ENCODE data around the gene TM4SF5. TPM values are rescaled to one million over a fixed set of nuclear protein-coding genes. Genes with fewer than 3 reads are reported as not detected.

TM4SF5 gene
- total and polyA plus RNA-seq, 2 experiments from 2014 or later = not detected

GRCh38 chr17:4741544-4741943 is 30.1 kb upstream of the TM4SF5 start:
- 96 to 98% methylated on average over 8 of the region's 8 CpGs for WGBS, 2 experiments (ENCODE audit: low coverage in 1 of 2, low lambda C conversion rate in 2 of 2, missing lambda C conversion rate in 2 of 2)
- no peak for TF ChIP-seq EZH2phosphoT487 (IDR thresholded peaks at IDR 0.05; ENCODE audit: insufficient read depth, low read depth)
- TF ChIP-seq EZH2 (IDR thresholded peaks at IDR 0.05; ENCODE audit: insufficient read depth, poor library complexity, severe bottlenecking) = no peak
- Histone ChIP-seq H3K9me2 (ENCODE audit: insufficient read depth) (no peaks in the 10 kb centered on the region), H3K9ac (no peak overlapping the region), H3K4me3 (no peak overlapping the region), H3K79me2 (ENCODE audit: insufficient read depth) (no peaks in the 10 kb centered on the region), H3K27ac (no peak overlapping the region), H3K4me2 (ENCODE audit: unreplicated experiment) (no peak overlapping the region), H2AFZ (no peak overlapping the region), H3K4me1 (ENCODE audit: insufficient read depth) (no peaks in the 10 kb centered on the region), H4K20me1 (ENCODE audit: insufficient read depth) (no peaks in the 10 kb centered on the region), H3K36me3 (ENCODE audit: low read depth) (no peaks in the 10 kb centered on the region), H3F3A (ENCODE audit: insufficient read depth) (no peaks in the 10 kb centered on the region), H3K9me3 (ENCODE audit: low read depth) (no peaks in the 10 kb centered on the region), H3K27me3 (replicated peaks; ENCODE audit: insufficient read depth) (peaks cover 6% of the 10 kb centered on the region; the same call in 1 of the 2 replicates)
- in situ Hi-C loops (cut with MboI) = no loop called here
- no peak for DNase-seq

- no peaks in the 10 kb centered on the region for H3K9me3 ChIP-seq (ENCODE audit: low read depth)
- H3K4me1 ChIP-seq (ENCODE audit: insufficient read depth) = no peaks in the 10 kb centered on the region
- no peak overlapping the region for H3K4me2 ChIP-seq (ENCODE audit: unreplicated experiment)
- no peak for DNase-seq
- no peak overlapping the region for H3K27ac ChIP-seq
- no peak overlapping the region for H3K4me3 ChIP-seq
- H3K9ac ChIP-seq = no peak overlapping the region
- H3F3A ChIP-seq (ENCODE audit: insufficient read depth) = no peaks in the 10 kb centered on the region
- in situ Hi-C loops (cut with MboI) = no loop called here
- TF ChIP-seq EZH2 (IDR thresholded peaks at IDR 0.05; ENCODE audit: insufficient read depth, poor library complexity, severe bottlenecking) = no peak
- no peak for TF ChIP-seq EZH2phosphoT487 (IDR thresholded peaks at IDR 0.05; ENCODE audit: insufficient read depth, low read depth)
- no peaks in the 10 kb centered on the region for H4K20me1 ChIP-seq (ENCODE audit: insufficient read depth)
- no peaks in the 10 kb centered on the region for H3K79me2 ChIP-seq (ENCODE audit: insufficient read depth)
- no peaks in the 10 kb centered on the region for H3K9me2 ChIP-seq (ENCODE audit: insufficient read depth)
- H3K36me3 ChIP-seq (ENCODE audit: low read depth) = no peaks in the 10 kb centered on the region
- WGBS, 2 experiments (ENCODE audit: low coverage in 1 of 2, low lambda C conversion rate in 2 of 2, missing lambda C conversion rate in 2 of 2) = 92 to 95% methylated on average over 9 of the region's 9 CpGs
- H2AFZ ChIP-seq = no peak overlapping the region
- peaks cover 6% of the 10 kb centered on the region; the same call in 1 of the 2 replicates for H3K27me3 ChIP-seq (replicated peaks; ENCODE audit: insufficient read depth)
These were observed 29.6 kb upstream of the TM4SF5 start for GRCh38 chr17:4742133-4742532.

GRCh38 chr17:4742629-4743028 is 29.1 kb upstream of the TM4SF5 start:
- Histone ChIP-seq H3F3A (ENCODE audit: insufficient read depth) (no peaks in the 10 kb centered on the region), H4K20me1 (ENCODE audit: insufficient read depth) (no peaks in the 10 kb centered on the region), H3K36me3 (ENCODE audit: low read depth) (no peaks in the 10 kb centered on the region), H3K9me3 (ENCODE audit: low read depth) (no peaks in the 10 kb centered on the region), H3K4me1 (ENCODE audit: insufficient read depth) (no peaks in the 10 kb centered on the region), H3K9me2 (ENCODE audit: insufficient read depth) (no peaks in the 10 kb centered on the region), H3K79me2 (ENCODE audit: insufficient read depth) (no peaks in the 10 kb centered on the region), H3K27me3 (replicated peaks; ENCODE audit: insufficient read depth) (peaks cover 6% of the 10 kb centered on the region; the same call in 1 of the 2 replicates), H3K4me2 (ENCODE audit: unreplicated experiment) (no peak overlapping the region), H2AFZ (no peak overlapping the region), H3K27ac (no peak overlapping the region), H3K9ac (no peak overlapping the region), H3K4me3 (no peak overlapping the region)
- TF ChIP-seq EZH2 (IDR thresholded peaks at IDR 0.05; ENCODE audit: insufficient read depth, poor library complexity, severe bottlenecking) (no peak), EZH2phosphoT487 (IDR thresholded peaks at IDR 0.05; ENCODE audit: insufficient read depth, low read depth) (no peak)
- in situ Hi-C loops (cut with MboI) = no loop called here
- 75 to 80% methylated on average over 9 of the region's 10 CpGs for WGBS, 2 experiments (ENCODE audit: low coverage in 1 of 2, low lambda C conversion rate in 2 of 2, missing lambda C conversion rate in 2 of 2)
- no peak for DNase-seq

GRCh38 chr17:4743216-4743615 is 28.5 kb upstream of the TM4SF5 start:
- Histone ChIP-seq H3F3A (ENCODE audit: insufficient read depth) (no peaks in the 10 kb centered on the region), H3K27me3 (replicated peaks; ENCODE audit: insufficient read depth) (peaks cover 6% of the 10 kb centered on the region; the same call in 1 of the 2 replicates), H3K27ac (no peak overlapping the region), H3K79me2 (ENCODE audit: insufficient read depth) (no peaks in the 10 kb centered on the region), H3K9ac (no peak overlapping the region), H3K4me1 (ENCODE audit: insufficient read depth) (no peaks in the 10 kb centered on the region), H2AFZ (no peak overlapping the region), H3K9me3 (ENCODE audit: low read depth) (no peaks in the 10 kb centered on the region), H4K20me1 (ENCODE audit: insufficient read depth) (no peaks in the 10 kb centered on the region), H3K9me2 (ENCODE audit: insufficient read depth) (no peaks in the 10 kb centered on the region), H3K4me3 (no peak overlapping the region), H3K36me3 (ENCODE audit: low read depth) (no peaks in the 10 kb centered on the region), H3K4me2 (ENCODE audit: unreplicated experiment) (no peak overlapping the region)
- no peak for TF ChIP-seq EZH2phosphoT487 (IDR thresholded peaks at IDR 0.05; ENCODE audit: insufficient read depth, low read depth)
- no peak for TF ChIP-seq EZH2 (IDR thresholded peaks at IDR 0.05; ENCODE audit: insufficient read depth, poor library complexity, severe bottlenecking)
- in situ Hi-C loops (cut with MboI) = no loop called here
- no peak for DNase-seq
- 78 to 87% methylated on average over 6 to 8 of the region's 8 CpGs for WGBS, 2 experiments (ENCODE audit: low coverage in 1 of 2, low lambda C conversion rate in 2 of 2, missing lambda C conversion rate in 2 of 2)

- Histone ChIP-seq H3K9ac (no peak overlapping the region), H3K9me2 (ENCODE audit: insufficient read depth) (no peaks in the 10 kb centered on the region), H3K4me3 (no peak overlapping the region), H3K4me1 (ENCODE audit: insufficient read depth) (no peaks in the 10 kb centered on the region), H3K79me2 (ENCODE audit: insufficient read depth) (no peaks in the 10 kb centered on the region), H3K4me2 (ENCODE audit: unreplicated experiment) (no peak overlapping the region), H2AFZ (no peak overlapping the region), H3K27me3 (replicated peaks; ENCODE audit: insufficient read depth) (no peaks in the 10 kb centered on the region; the same call in 1 of the 2 replicates), H3F3A (ENCODE audit: insufficient read depth) (no peaks in the 10 kb centered on the region), H3K9me3 (ENCODE audit: low read depth) (no peaks in the 10 kb centered on the region), H4K20me1 (ENCODE audit: insufficient read depth) (no peaks in the 10 kb centered on the region), H3K36me3 (ENCODE audit: low read depth) (no peaks in the 10 kb centered on the region), H3K27ac (no peak overlapping the region)
- in situ Hi-C loops (cut with MboI) = no loop called here
- no peak for DNase-seq
- TF ChIP-seq EZH2phosphoT487 (IDR thresholded peaks at IDR 0.05; ENCODE audit: insufficient read depth, low read depth) = no peak
- no peak for TF ChIP-seq EZH2 (IDR thresholded peaks at IDR 0.05; ENCODE audit: insufficient read depth, poor library complexity, severe bottlenecking)
- WGBS, 2 experiments (ENCODE audit: low coverage in 1 of 2, low lambda C conversion rate in 2 of 2, missing lambda C conversion rate in 2 of 2) = 74 to 77% methylated on average over 9 of the region's 9 CpGs
These were observed 27.8 kb upstream of the TM4SF5 start for GRCh38 chr17:4743898-4744297.
